Measurements from ENCODE around the gene INAVA. TPM values are rescaled to one million over a fixed set of nuclear protein-coding genes. Genes with fewer than 3 reads are reported as not detected.

Gene INAVA
- total RNA-seq, 5 donors from 2014 or later (not counting 1 experiment from before 2014, with no cell fraction given) = 0.09 to 0.62 (median 0.25) TPM; not detected in 1

DNA sequence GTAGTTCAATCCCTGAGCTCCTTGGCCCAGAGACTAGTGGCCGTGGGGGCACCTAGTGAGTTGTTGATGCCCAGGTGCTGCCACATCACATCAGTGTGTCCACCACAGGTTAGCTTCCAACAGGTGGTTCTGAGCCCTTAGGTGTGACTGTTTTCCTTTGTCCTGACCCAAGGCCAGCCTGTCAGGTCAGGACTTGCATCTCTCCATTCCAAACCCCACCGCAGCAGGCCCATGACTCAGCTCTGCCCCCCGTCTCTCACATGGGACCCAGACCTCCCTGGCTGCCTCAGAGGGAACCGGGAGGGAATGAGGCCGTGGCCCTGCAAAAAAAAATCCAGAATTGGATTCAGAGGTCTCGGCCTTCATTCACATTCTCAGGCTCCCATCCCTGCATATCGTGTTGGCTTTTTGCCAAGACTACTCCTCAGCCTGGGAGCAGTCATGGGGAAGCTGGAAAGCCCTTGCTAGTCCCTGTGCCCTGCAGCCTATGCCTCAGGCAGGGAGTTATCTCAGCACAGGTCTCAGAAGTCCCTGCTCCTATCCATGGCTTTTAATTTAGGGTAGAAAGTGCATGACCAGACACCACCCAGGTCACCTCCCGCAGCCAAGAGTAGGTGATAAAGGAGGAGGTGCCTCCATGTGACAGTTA lies 7.2 kb downstream of the INAVA start:
- peaks cover 0 to 50% of the 10 kb centered on the region in 2 experiments for H3K27me3 ChIP-seq (replicated peaks in 1 of 2; ENCODE audit: control insufficient read depth in 2 of 2, extremely low read depth in 1 of 2, insufficient read depth in 2 of 2, low read length in 1 of 2)
- ATAC-seq (replicated peaks in 1 of 4) = no peak
- Mint-ChIP-seq H3K4me3 (no peak overlapping the region), H3K9me3 (no peaks in the 10 kb centered on the region), H3K27ac (no peak overlapping the region), H3K36me3 (no peaks in the 10 kb centered on the region), H3K4me1 (peaks cover 11 to 23% (median 16%) of the 10 kb centered on the region in 3 donors), H3K27me3 (peaks cover 4 to 9% of the 10 kb centered on the region in 2 donors)
- H3K36me3 ChIP-seq (ENCODE audit: control insufficient read depth in 2 of 2, extremely low read depth in 1 of 2, insufficient read depth in 1 of 2, low read length in 1 of 2) = no peaks in the 10 kb centered on the region
- WGBS (ENCODE audit: insufficient coverage) = 83% methylated on average over 8 of the region's 8 CpGs
- no peak overlapping the region for H3K27ac ChIP-seq (ENCODE audit: low read length)
- DNase-seq = no peak
- H3K4me3 ChIP-seq (ENCODE audit: control insufficient read depth in 1 of 2, extremely low read depth in 1 of 2, low read length in 1 of 2) = no peak overlapping the region
- no peaks in the 10 kb centered on the region for H3K9me3 ChIP-seq
- POLR2A ChIA-PET = interaction anchor here in 1 of 2 donors (1.3 kb wide), 1 partner anchor 14 kb away, joined by 4 read pairs; no protein-coding TSS in a partner anchor
- peaks cover 3 to 30% of the 10 kb centered on the region in 2 experiments for H3K4me1 ChIP-seq (ENCODE audit: control insufficient read depth in 1 of 2, extremely low read depth in 1 of 2, insufficient read depth in 2 of 2, low read length in 2 of 2)
- CTCF ChIA-PET = interaction anchor here (0.5 to 0.6 kb wide), 2 partner anchors 25 to 128 kb away, joined by 3 read pairs; no protein-coding TSS in a partner anchor

DNA sequence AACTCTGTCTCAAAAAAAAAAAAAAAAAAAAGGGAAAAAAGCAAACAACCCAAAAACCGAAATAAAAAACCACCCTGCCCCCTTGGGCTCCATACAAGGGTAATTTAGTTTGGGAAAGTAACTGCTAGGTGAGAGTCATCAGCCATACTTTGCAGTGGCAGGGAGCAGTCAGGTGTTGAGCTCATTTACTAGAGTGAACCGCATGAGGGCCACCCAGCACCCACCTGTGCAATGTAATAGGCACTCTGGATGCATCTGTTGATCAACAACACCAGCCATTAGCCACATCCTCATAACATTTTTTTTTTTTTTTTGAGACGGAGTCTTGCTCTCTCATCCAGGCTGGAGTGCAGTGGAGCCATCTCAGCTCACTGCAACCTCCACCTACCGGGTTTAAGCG lies 9.1 kb downstream of the INAVA start:
- CTCF ChIA-PET = interaction anchor here in 1 of 2 donors (0.5 to 1.3 kb wide), 4 partner anchors 14 to 117 kb away, joined by 3 to 7 read pairs (median 4); no protein-coding TSS in a partner anchor
- Mint-ChIP-seq H3K27me3 (peaks cover 3 to 4% of the 10 kb centered on the region in 2 donors), H3K4me1 (peaks cover 19 to 32% (median 23%) of the 10 kb centered on the region in 3 donors), H3K9me3 (no peaks in the 10 kb centered on the region), H3K27ac (no peak overlapping the region), H3K36me3 (no peaks in the 10 kb centered on the region), H3K4me3 (no peak overlapping the region)
- H3K4me1 ChIP-seq (ENCODE audit: control insufficient read depth in 1 of 2, extremely low read depth in 1 of 2, insufficient read depth in 2 of 2, low read length in 2 of 2) = peaks cover 3 to 30% of the 10 kb centered on the region in 2 experiments
- WGBS (ENCODE audit: insufficient coverage) = 100% methylated on average over 1 of the region's 5 CpGs
- no peak overlapping the region for H3K27ac ChIP-seq (ENCODE audit: low read length)
- POLR2A ChIA-PET = interaction anchor here (0.7 kb wide), 3 partner anchors 10 to 27 kb away, joined by 3 to 11 read pairs (median 9); no protein-coding TSS in a partner anchor
- H3K27me3 ChIP-seq (replicated peaks in 1 of 2; ENCODE audit: control insufficient read depth in 2 of 2, extremely low read depth in 1 of 2, insufficient read depth in 2 of 2, low read length in 1 of 2) = peaks cover 0 to 47% of the 10 kb centered on the region in 2 experiments
- no peaks in the 10 kb centered on the region for H3K9me3 ChIP-seq
- DNase-seq = peak in 1 of 35 experiments; percentile 34
- H3K36me3 ChIP-seq (ENCODE audit: control insufficient read depth in 2 of 2, extremely low read depth in 1 of 2, insufficient read depth in 1 of 2, low read length in 1 of 2) = no peaks in the 10 kb centered on the region
- H3K4me3 ChIP-seq (ENCODE audit: control insufficient read depth in 1 of 2, extremely low read depth in 1 of 2, low read length in 1 of 2) = no peak overlapping the region
- ATAC-seq (replicated peaks in 1 of 4) = no peak

DNA sequence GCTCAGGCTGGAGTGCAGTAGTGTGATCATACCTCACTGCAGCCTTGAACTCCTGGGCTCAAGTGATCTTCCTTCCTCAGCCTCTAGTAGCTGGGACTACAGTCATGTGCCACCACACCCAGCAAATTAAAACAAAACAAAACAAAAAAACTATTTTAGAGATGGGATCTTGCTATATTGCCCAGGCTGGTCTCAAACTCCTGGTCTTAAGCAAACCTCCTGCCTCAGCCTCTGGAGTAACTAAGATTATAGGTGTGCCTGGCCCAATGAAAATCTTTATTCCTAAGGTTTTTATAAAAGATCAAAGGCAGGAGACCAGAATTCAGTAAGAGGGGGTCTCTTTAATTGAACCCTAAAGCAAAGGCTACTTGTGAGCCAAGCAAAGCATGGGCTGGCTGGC lies 10.1 kb downstream of the INAVA start:
- peaks cover 3 to 30% of the 10 kb centered on the region in 2 experiments for H3K4me1 ChIP-seq (ENCODE audit: control insufficient read depth in 1 of 2, extremely low read depth in 1 of 2, insufficient read depth in 2 of 2, low read length in 2 of 2)
- Mint-ChIP-seq H3K27ac (no peak overlapping the region), H3K9me3 (no peaks in the 10 kb centered on the region), H3K4me3 (no peak overlapping the region), H3K4me1 (peaks cover 19 to 32% (median 23%) of the 10 kb centered on the region in 3 donors), H3K27me3 (peaks cover 3 to 4% of the 10 kb centered on the region in 2 donors), H3K36me3 (no peaks in the 10 kb centered on the region)
- H3K36me3 ChIP-seq (ENCODE audit: control insufficient read depth in 2 of 2, extremely low read depth in 1 of 2, insufficient read depth in 1 of 2, low read length in 1 of 2) = no peaks in the 10 kb centered on the region
- H3K9me3 ChIP-seq = no peaks in the 10 kb centered on the region
- no peak for DNase-seq
- no peak overlapping the region for H3K27ac ChIP-seq (ENCODE audit: low read length)
- ChIA-PET POLR2A (interaction anchor here in 1 of 2 donors (0.5 to 0.7 kb wide), 3 partner anchors 11 to 115 kb away, joined by 3 to 6 read pairs (median 3); no protein-coding TSS in a partner anchor), CTCF (no interaction called here)
- no peak for ATAC-seq (replicated peaks in 1 of 4)
- no peak overlapping the region for H3K4me3 ChIP-seq (ENCODE audit: control insufficient read depth in 1 of 2, extremely low read depth in 1 of 2, low read length in 1 of 2)
- peaks cover 0 to 44% of the 10 kb centered on the region in 2 experiments for H3K27me3 ChIP-seq (replicated peaks in 1 of 2; ENCODE audit: control insufficient read depth in 2 of 2, extremely low read depth in 1 of 2, insufficient read depth in 2 of 2, low read length in 1 of 2)

DNA sequence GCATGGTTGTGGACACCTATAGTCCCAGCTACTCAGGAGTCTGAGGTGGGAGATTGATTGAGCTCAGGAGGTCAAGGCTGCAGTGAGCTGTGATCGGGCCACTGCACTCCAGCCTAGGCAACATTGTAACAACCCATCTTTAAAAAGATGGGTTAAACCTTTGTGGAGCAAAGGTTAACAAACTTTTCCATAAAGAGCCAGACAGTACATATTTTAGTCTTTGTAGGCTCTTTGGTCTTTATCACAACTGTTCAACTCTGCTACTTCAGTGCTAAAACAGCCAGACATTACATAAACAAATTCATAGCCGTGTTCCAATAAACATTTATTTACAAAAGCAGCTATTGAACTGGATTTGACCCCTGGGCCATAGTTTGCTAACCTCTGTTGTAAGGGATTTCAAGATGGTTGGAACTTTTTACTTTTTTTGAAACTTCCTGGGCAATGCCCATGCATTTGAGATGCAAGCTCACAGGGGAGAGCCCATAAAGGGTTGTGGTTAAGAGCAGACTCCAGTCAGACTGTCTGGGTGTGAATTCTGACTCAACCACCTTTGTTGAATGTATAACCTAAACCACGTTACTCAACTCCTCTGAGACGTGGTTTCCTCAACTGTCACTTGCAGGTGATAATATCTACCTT lies 10.8 kb downstream of the INAVA start:
- ChIA-PET POLR2A (interaction anchor here in 1 of 2 donors (0.6 to 0.7 kb wide), 2 partner anchors 929 to 1724 kb away, joined by 3 to 4 read pairs; no protein-coding TSS in a partner anchor), CTCF (interaction anchor here in 1 of 2 donors (0.8 to 1.3 kb wide), 2 partner anchors 15 to 284 kb away, joined by 3 to 8 read pairs; no protein-coding TSS in a partner anchor)
- Mint-ChIP-seq H3K36me3 (no peaks in the 10 kb centered on the region), H3K27me3 (peaks cover 3 to 4% of the 10 kb centered on the region in 2 donors), H3K4me1 (peaks cover 19 to 32% (median 23%) of the 10 kb centered on the region in 3 donors), H3K4me3 (no peak overlapping the region), H3K9me3 (no peaks in the 10 kb centered on the region), H3K27ac (peak overlapping the region; percentile 34 to 49)
- Histone ChIP-seq H3K9me3 (no peaks in the 10 kb centered on the region), H3K27ac (ENCODE audit: low read length) (no peak overlapping the region), H3K4me1 (ENCODE audit: control insufficient read depth in 1 of 2, extremely low read depth in 1 of 2, insufficient read depth in 2 of 2, low read length in 2 of 2) (peaks cover 3 to 30% of the 10 kb centered on the region in 2 experiments), H3K27me3 (replicated peaks in 1 of 2; ENCODE audit: control insufficient read depth in 2 of 2, extremely low read depth in 1 of 2, insufficient read depth in 2 of 2, low read length in 1 of 2) (peaks cover 0 to 36% of the 10 kb centered on the region in 2 experiments), H3K36me3 (ENCODE audit: control insufficient read depth in 2 of 2, extremely low read depth in 1 of 2, insufficient read depth in 1 of 2, low read length in 1 of 2) (no peaks in the 10 kb centered on the region), H3K4me3 (ENCODE audit: control insufficient read depth in 1 of 2, extremely low read depth in 1 of 2, low read length in 1 of 2) (no peak overlapping the region)
- no CpG with 5 or more reads among the region's 4 CpGs for WGBS (ENCODE audit: insufficient coverage)
- DNase-seq (peak in 21 of 35 experiments; percentile 8 to 77 (median 30)), ATAC-seq (replicated peaks in 1 of 4) (peak; percentile 92 to 99 (median 96))

DNA sequence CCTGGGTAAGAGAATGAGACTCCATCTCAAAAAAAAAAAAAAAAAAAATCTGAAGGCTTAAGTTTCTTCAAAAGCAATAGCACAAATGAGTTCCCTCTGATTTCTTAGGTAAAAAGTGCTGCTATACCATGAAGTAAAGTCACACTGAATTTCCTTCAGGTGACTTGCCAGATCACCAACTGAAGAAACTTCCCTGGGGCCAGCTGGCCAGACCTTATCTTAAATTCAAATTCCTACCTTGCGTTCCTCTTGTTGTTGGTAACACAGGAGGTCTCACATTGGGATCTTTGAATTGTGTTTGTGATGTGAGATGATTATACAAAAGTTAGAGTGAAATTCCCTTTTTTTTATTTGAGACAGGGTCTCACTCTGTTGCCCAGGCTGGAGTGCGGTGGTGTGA lies 11.8 kb downstream of the INAVA start:
- H3K27ac ChIP-seq (ENCODE audit: low read length) = no peak overlapping the region
- ChIA-PET POLR2A (interaction anchor here in 1 of 2 donors (0.5 kb wide), 1 partner anchor 32 kb away, joined by 4 read pairs; no protein-coding TSS in a partner anchor), CTCF (interaction anchor here in 1 of 2 donors (1.3 kb wide), 1 partner anchor 284 kb away, joined by 8 read pairs; no protein-coding TSS in a partner anchor)
- H3K36me3 ChIP-seq (ENCODE audit: control insufficient read depth in 2 of 2, extremely low read depth in 1 of 2, insufficient read depth in 1 of 2, low read length in 1 of 2) = no peaks in the 10 kb centered on the region
- no peaks in the 10 kb centered on the region for H3K9me3 ChIP-seq
- Mint-ChIP-seq H3K9me3 (no peaks in the 10 kb centered on the region), H3K4me3 (no peak overlapping the region), H3K36me3 (no peaks in the 10 kb centered on the region), H3K27ac (no peak overlapping the region), H3K27me3 (peaks cover 2 to 3% of the 10 kb centered on the region in 2 donors), H3K4me1 (peaks cover 19 to 32% (median 23%) of the 10 kb centered on the region in 3 donors)
- ATAC-seq (replicated peaks in 1 of 4) (no peak), DNase-seq (no peak)
- peaks cover 3 to 30% of the 10 kb centered on the region in 2 experiments for H3K4me1 ChIP-seq (ENCODE audit: control insufficient read depth in 1 of 2, extremely low read depth in 1 of 2, insufficient read depth in 2 of 2, low read length in 2 of 2)
- no peak overlapping the region for H3K4me3 ChIP-seq (ENCODE audit: control insufficient read depth in 1 of 2, extremely low read depth in 1 of 2, low read length in 1 of 2)
- H3K27me3 ChIP-seq (replicated peaks in 1 of 2; ENCODE audit: control insufficient read depth in 2 of 2, extremely low read depth in 1 of 2, insufficient read depth in 2 of 2, low read length in 1 of 2) = peaks cover 0 to 31% of the 10 kb centered on the region in 2 experiments
- 100% methylated on average over 1 of the region's 2 CpGs for WGBS (ENCODE audit: insufficient coverage)

DNA sequence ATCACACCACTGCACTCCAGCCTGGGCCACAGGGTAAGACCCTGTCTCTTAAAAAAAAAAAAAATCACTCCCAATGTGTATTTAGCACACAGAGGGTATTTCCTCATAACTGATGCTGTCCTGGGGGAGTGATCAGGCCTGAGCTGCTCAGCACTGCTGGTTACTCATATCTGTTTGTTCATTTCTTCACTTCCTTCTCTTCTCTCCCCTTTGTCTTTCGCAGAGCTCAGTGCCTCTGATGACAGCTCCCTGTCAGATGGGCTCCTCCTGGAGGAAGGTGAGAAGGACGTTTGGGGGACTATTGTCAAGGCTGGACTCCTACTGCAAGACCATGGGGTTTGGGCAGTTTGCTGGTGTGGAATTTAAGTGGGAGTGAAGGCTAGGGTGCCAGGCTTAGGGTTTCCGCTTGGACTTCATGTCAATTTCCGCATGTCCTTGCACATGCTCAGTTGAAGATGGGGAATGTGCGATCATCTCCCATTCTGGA lies 13.0 kb downstream of the INAVA start:
- H3K4me1 Mint-ChIP-seq = peaks cover 19 to 32% (median 23%) of the 10 kb centered on the region in 3 donors
- no peaks in the 10 kb centered on the region for H3K36me3 Mint-ChIP-seq
- H3K27me3 Mint-ChIP-seq = peaks cover 0 to 3% of the 10 kb centered on the region in 2 donors
- no peak overlapping the region for H3K27ac ChIP-seq (ENCODE audit: low read length)
- POLR2A ChIA-PET = no interaction called here
- CTCF ChIA-PET = no interaction called here
- H3K9me3 Mint-ChIP-seq = no peaks in the 10 kb centered on the region
- no peaks in the 10 kb centered on the region for H3K9me3 ChIP-seq
- H3K27ac Mint-ChIP-seq = no peak overlapping the region
- H3K36me3 ChIP-seq (ENCODE audit: control insufficient read depth in 2 of 2, extremely low read depth in 1 of 2, insufficient read depth in 1 of 2, low read length in 1 of 2) = no peaks in the 10 kb centered on the region
- H3K27me3 ChIP-seq (replicated peaks in 1 of 2; ENCODE audit: control insufficient read depth in 2 of 2, extremely low read depth in 1 of 2, insufficient read depth in 2 of 2, low read length in 1 of 2) = peaks cover 0 to 27% of the 10 kb centered on the region in 2 experiments
- no peak overlapping the region for H3K4me3 Mint-ChIP-seq
- DNase-seq (no peak), ATAC-seq (replicated peaks in 1 of 4) (no peak)
- 67% methylated on average over 1 of the region's 5 CpGs for WGBS (ENCODE audit: insufficient coverage)
- peaks cover 3 to 30% of the 10 kb centered on the region in 2 experiments for H3K4me1 ChIP-seq (ENCODE audit: control insufficient read depth in 1 of 2, extremely low read depth in 1 of 2, insufficient read depth in 2 of 2, low read length in 2 of 2)
- no peak overlapping the region for H3K4me3 ChIP-seq (ENCODE audit: control insufficient read depth in 1 of 2, extremely low read depth in 1 of 2, low read length in 1 of 2)
